DND-41 (cell line): ENCODE measurements around the gene NEFH.

Experiments used
- CTCF ChIP-seq: IDR thresholded peaks from 2 replicates; pipeline ENCODE4 v1.5.1; 2012; ENCODE audit warnings: borderline replicate concordance, low read length, moderate library complexity, mild to moderate bottlenecking; ENCODE audit not compliant: poor library complexity, severe bottlenecking; ENCODE audit errors: extremely low read depth
- EZH2 ChIP-seq: IDR thresholded peaks from 3 replicates; pipeline ENCODE4 v1.6.1; 2012; ENCODE audit warnings: borderline replicate concordance, low read depth, mild to moderate bottlenecking, moderate library complexity, low read length, inconsistent platforms; ENCODE audit not compliant: severe bottlenecking

GRCh38 chr22:29499852-29500251 is 19.8 kb downstream of the NEFH start:
- no peak for TF ChIP-seq CTCF
- no peak for TF ChIP-seq EZH2
